Endometrial microvascular endothelial cells (primary cell): Measurements from ENCODE around the gene RAPGEF1. TPM values are rescaled to one million over a fixed set of nuclear protein-coding genes. Genes with fewer than 3 reads are reported as not detected.
"Not testable (repeated sequence)": the region's sequence is repeated elsewhere in the genome, so short reads cannot be mapped to it uniquely, and the experiment has no call there.

Source experiments
- in situ Hi-C: cut with HindIII; loops from 2 replicates; pipeline ENCODE4 v1.10.0; 2017; ENCODE audit warnings: low sequenced_read_pairs, low pct_unique_long_range_greater_than_20kb; ENCODE audit errors: inconsistent ontology term
- total RNA-seq: library from RNA; depleted of rRNA; stranded (reverse); fragments of >200 nt; gene quantifications from one replicate; pipeline ENCODE4 v1.2.3, GENCODE V29; 2015; ENCODE audit errors: inconsistent ontology term

Gene RAPGEF1
- total RNA-seq, 1 donor from 2014 or later = 54.6 TPM

DNA sequence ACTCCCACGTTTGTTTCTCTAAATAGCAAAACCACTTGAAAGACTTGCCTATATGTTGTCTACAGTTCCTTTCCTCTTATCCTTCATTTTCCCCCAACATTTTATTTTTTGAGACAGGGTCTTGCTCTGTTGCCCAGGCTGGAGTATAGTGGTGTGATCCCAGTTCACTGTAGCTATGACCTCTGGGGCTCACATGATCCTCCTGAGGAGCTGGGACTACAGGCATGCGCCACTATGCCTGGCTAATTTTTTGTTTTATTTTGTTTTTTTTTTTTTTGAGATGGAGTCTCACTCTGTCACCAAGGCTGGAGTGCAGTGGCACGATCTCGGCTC lies 77.6 kb downstream of the RAPGEF1 start:
- in situ Hi-C loops = not testable (repeated sequence)

- in situ Hi-C loops = no loop called here
Measured at GRCh38 chr9:131661568-131662288, 78.1 kb downstream of the RAPGEF1 start.

DNA sequence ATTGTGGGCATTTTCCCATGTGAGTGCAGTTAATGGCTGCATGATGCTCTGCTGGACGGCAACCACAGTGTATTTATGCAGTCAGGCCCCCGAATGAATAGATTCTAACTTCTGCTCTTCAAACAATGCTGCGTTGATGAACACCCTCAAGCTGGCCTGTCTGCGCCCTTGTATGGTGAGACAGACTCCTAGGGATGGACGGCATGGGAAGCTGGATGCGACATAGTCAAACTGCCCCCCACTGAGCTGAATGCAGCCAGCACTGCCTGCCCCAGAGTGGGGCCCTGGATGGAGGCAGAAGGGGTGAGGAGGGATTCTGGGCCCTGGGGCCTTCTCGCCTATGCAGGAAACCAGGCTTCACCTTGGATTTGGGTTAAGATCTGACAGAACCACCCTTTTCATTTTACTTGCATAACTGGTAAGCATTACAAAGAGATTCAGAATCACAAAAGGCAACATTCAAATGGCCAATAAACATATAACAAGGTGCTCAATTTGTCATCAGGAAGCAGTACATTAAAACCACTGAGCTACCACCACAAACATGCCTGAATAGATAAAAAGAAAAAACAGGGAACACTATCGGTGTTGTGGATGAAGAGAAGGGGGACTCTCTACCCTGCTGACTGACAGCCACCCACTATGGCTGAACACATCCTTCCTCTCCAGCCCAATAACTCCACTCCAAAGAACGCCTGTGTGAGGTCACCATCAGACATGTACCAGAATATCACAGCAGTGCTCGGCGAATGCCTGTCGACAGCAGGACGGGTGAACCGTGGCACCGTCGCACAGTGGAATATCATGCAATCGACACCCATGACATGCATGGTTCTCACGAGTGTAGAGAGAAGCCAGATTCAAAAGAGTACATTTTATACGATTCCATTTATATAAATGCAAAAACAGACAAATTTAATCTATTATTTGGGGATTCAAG lies 79.1 kb downstream of the RAPGEF1 start:
- in situ Hi-C loops = no loop called here

- in situ Hi-C loops = no loop called here
Measured at GRCh38 chr9:131658377-131659129, 81.3 kb downstream of the RAPGEF1 start.

GRCh38 chr9:131657940-131658339 lies 81.9 kb downstream of the RAPGEF1 start:
- in situ Hi-C loops = no loop called here

DNA sequence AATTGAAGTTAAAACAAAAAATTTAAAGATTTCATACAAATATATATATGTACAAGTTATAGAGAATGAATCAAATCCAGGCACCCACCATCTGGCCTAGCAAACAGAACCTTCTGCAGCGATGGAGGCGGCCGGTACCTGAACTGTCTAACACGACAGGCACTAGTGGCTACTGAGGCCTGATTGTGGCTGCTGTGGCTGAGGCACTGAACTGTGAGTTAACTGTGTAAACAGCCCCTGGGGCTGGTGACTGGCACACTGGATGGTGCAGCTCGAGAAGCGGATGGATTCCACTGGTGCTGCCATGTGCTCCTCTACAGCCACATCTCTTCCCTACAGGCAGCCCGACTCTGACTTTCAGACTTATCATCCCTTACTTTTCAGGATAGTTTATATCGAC lies 82.4 kb downstream of the RAPGEF1 start:
- in situ Hi-C loops = no loop called here

DNA sequence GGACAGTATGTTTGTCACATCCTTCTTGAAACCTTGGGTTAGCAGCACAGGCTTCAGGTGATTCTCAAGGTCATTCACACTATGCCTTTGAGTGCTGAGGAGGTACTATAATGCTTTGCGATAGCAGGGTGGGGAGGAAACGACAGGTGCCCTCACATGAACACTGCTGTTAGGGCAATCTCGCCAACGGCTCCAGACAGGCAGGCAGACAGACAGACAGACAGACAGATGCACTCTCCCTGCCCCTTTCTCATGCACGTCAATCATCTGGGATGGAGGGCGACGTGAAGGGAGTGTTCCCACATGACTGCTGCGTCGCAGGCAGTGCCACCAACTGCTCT lies 82.9 kb downstream of the RAPGEF1 start:
- in situ Hi-C loops = no loop called here

DNA sequence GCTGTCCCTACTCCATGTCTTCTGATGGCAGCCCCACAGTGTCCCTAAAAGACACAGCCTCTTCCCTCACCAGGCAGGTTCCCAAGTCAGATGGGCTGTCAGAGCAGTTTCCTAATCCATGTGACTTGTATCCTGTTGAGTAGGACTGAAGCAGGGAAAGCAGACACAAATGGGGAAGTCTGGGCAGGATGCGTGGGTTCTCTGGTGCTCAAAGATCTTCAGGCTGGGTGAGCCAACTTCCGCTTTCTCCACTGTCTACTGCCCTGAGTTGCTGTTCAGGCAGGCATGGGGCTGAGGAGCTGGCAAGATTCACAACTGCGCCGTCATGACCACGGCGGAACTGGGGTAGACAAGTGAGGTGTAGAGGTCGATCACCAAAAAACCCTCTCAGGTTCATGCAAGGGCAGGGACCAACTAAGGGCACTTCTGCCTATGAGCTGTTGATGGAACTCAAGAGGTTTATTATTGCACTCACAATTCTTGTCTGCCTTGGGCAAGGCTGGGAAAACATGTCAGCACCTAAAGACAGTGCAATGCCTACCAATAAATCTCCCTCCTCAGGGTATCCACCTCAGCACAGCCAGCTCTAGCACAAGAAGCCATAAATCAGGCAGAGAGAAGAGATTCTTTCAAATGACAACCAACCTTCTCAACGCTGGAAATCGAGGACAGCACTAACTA lies 83.4 kb downstream of the RAPGEF1 start:
- in situ Hi-C loops = no loop called here

- in situ Hi-C loops = not testable (repeated sequence)
Measured at GRCh38 chr9:131654369-131654768, 85.5 kb downstream of the RAPGEF1 start.

GRCh38 chr9:131651599-131651998 lies 88.3 kb downstream of the RAPGEF1 start:
- in situ Hi-C loops = no loop called here

- in situ Hi-C loops = no loop called here
Measured at GRCh38 chr9:131651160-131651559, 88.7 kb downstream of the RAPGEF1 start.

DNA sequence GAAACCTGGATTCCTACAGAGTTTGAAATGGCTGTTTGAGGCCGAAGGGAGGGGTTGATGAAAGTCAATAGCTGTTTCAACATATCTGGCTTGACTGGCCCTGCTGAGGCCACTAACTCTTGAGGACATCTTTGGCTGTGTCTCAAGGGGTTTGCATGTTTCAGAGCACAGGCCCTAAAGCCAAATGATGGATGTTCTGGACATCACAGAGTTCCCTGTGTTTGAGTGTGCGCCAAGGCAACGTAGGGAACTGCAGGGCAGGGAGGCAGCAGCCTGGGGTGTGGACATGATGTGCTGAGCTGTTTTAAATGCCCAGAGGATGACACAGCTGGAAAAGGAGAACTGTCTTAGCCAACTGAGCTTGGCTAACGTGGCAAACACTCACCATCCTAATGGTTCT lies 89.6 kb downstream of the RAPGEF1 start:
- in situ Hi-C loops = no loop called here

DNA sequence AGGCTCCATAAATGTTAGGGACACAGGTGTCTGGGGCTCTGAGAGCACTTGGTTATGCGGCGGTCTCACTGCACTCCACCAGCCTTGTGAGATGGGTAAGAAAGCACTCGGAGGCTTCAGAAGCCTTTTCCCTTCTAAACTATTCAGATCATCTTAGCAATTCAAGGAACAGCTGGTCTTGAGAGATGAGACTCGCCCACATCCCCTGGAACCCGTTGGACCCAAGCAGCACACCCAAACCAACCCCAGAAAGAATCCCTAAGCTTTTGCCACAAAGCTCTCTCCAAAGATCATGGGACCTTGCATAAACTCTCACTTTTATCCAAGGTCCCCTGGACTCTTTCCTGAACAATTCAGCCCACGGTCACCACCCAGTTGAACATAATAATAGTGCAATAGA lies 90.2 kb downstream of the RAPGEF1 start:
- in situ Hi-C loops = no loop called here

DNA sequence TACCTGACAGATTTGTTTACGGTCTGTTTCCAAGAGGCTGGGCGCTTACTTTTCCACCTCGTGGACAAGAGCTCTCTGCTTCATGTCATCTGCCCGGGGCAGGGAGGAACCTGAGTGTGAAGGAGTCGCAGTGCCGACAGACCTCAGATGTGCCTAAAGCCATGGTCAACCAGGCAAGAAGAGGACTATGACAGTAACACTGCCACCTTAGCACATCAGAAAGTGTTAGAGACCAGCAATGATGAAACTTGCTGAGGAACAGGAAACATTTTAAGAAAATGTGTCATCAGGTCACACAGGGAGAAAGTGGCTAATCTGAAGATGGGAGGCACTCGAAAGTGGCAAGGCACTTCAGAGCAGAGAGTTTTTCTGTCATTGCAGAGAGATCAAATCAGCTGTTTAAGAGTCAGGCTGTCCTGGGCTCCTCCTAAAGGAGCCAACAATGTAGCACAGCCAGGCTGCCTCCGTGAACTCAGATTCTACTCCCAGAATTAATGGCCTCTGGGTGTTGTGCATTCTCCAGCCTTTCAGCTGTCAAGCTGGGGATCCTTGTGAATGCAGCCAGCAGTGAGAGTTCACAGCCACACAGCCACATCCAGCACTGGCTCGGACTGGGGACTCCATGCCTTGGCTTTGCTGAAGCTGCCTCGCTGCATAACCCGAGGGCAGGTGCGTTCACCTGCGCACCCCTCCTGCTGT lies 94.6 kb downstream of the RAPGEF1 start:
- in situ Hi-C loops = no loop called here

DNA sequence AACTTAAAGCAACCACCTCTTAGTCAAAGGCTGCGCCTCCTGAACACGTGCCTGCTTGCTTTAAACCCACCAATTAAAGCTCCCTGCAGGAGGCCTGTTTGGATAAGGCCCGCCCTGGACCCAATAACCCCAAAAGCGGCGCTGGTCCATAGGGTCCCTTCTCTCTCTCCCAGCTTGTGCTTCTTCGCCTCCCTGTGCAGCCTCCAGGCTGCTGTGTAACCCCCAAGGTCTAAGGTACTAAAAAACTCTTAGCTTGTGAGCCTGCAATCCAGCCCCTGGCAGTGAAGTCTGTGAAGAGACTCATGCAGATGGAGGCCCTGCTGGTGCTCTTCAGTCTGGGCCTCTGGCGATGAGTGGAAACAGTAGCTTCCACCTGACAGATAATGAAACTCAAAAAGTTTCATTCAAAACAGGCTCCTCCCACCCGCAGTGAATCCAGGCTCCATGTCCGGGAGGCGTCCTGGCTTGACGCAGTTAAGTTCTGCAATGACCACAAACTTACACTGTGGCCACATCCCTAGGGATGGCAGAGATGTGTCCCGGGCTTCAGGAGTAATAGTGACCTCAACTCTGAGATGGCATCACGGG lies 97.3 kb downstream of the RAPGEF1 start:
- in situ Hi-C loops = no loop called here

GRCh38 chr9:131641618-131642495 lies 98.0 kb downstream of the RAPGEF1 start:
- in situ Hi-C loops = no loop called here

DNA sequence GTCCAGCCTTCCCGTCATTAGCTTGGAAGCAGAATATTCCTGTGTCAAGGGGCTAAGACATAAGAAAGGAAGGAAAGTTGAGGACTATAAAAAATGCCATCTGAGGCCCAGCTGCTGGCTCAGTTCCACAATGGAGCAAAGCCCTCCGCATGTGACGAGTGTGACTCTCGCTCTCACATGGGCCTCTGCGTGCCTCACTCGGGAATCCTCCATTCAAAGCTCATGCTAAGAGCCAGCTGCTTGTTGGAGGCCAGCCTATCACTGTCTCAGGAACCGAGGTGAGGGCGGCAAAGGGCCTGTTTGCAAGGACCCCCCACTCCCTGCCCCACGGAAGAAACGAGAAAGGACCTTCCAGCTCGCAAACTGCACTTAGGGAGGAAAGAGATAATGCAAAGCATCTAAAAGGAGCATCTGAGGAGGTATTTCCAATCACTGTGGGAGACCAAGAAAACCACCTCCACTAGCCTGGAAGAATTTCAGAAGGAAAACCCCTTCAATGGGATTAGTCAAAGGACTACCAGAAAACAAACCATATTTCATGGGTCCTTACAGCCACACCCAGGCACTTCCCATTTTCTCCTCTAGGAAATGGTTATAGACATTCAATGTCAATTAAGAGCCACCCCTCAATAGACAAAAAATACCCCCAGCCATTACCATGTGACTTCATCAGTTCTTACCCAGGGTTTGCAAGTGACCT lies 99.3 kb downstream of the RAPGEF1 start:
- in situ Hi-C loops = no loop called here
